TTC549 (cell line): ENCODE data around the gene FKRP.
"Not testable (repeated sequence)": the region's sequence is repeated elsewhere in the genome, so short reads cannot be mapped to it uniquely, and the experiment has no call there.

ENCODE experiments used
- FAIRE-seq: peaks from 2 replicates; lab custom pipeline; 2012; peaks lifted over from hg19 to GRCh38; lab: Jason Lieb, UNC

FKRP gene

GRCh38 chr19:46759817-46760333, 14.0 kb downstream of the FKRP start:
- FAIRE-seq = no peak

GRCh38 chr19:46760363-46760762, 14.5 kb downstream of the FKRP start:
- no peak for FAIRE-seq

- FAIRE-seq = not testable (repeated sequence)
These were observed 15.0 kb downstream of the FKRP start for GRCh38 chr19:46760897-46761296.

- no peak for FAIRE-seq
These were observed 15.6 kb downstream of the FKRP start for GRCh38 chr19:46761418-46761831.

GRCh38 chr19:46762245-46762890, 16.5 kb downstream of the FKRP start:
- FAIRE-seq = no peak

GRCh38 chr19:46764817-46765291, 19.0 kb downstream of the FKRP start:
- FAIRE-seq = no peak

- FAIRE-seq = no peak
These were observed 20.9 kb downstream of the FKRP start for GRCh38 chr19:46766569-46767317.

- FAIRE-seq = not testable (repeated sequence)
These were observed 22.9 kb downstream of the FKRP start for GRCh38 chr19:46768746-46769145.

- FAIRE-seq = no peak
These were observed 26.5 kb downstream of the FKRP start for GRCh38 chr19:46772170-46773017.

- no peak for FAIRE-seq
These were observed 27.2 kb downstream of the FKRP start for GRCh38 chr19:46773018-46773399.

- FAIRE-seq = no peak
These were observed 29.9 kb downstream of the FKRP start for GRCh38 chr19:46775642-46776258.

- no peak for FAIRE-seq
These were observed 31.4 kb downstream of the FKRP start for GRCh38 chr19:46776927-46777911.

- not testable (repeated sequence) for FAIRE-seq
These were observed 32.2 kb downstream of the FKRP start for GRCh38 chr19:46777956-46778645.

GRCh38 chr19:46782355-46783019, 36.6 kb downstream of the FKRP start:
- FAIRE-seq = no peak

GRCh38 chr19:46783670-46784069, 37.8 kb downstream of the FKRP start:
- FAIRE-seq = no peak

- FAIRE-seq = no peak
These were observed 38.6 kb downstream of the FKRP start for GRCh38 chr19:46784262-46785053.

- FAIRE-seq = no peak
These were observed 39.5 kb downstream of the FKRP start for GRCh38 chr19:46785054-46785979.

GRCh38 chr19:46785980-46786235, 40.1 kb downstream of the FKRP start:
- FAIRE-seq = no peak
